GM13977 (cell line): ENCODE data around the gene IL10.

Experiments
- DNase-seq: peaks from one replicate; pipeline ENCODE4 v3.0.0; 2012; ENCODE audit warnings: low spot score
- in situ Hi-C: fragments of 300-500 bp; cut with MboI; formaldehyde crosslinking; loops from one replicate; pipeline ENCODE4 v1.12.0; 2022; ENCODE audit warnings: low sequenced_read_pairs, low pct_unique_long_range_greater_than_20kb, mixed read lengths, inconsistent platforms; ENCODE audit not compliant: unreplicated experiment
- TF ChIP-seq, protein P1 (sequence below): IDR thresholded peaks from 2 replicates; pipeline ENCODE4 v1.5.1; 2012; ENCODE audit warnings: mild to moderate bottlenecking, control low read depth; ENCODE audit not compliant: insufficient read depth; ENCODE audit errors: extremely low read depth, missing control alignments

The IL10 gene

DNA sequence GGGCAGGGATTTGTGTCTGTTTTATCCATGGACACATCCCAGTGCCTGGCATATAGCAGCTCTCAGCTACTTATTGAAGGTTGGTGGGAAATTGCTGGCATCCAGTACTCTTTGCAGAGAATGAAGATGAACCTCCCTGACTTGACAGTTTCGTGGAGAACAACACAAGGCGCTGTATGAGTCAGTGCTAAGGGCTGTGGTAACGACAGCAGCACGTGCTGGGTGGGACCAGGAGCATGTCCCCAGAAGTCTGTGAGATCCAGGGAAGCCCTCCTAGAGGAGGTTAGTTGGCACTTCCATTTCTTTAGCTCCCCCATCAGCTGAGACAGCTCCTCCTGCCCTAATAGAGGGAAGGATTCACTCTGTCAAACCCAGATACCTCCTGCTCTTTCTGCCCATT is 27.6 kb downstream of the IL10 start:
- in situ Hi-C loops, result no loop called here
- no peak for DNase-seq
- TF ChIP-seq, protein P1, sequence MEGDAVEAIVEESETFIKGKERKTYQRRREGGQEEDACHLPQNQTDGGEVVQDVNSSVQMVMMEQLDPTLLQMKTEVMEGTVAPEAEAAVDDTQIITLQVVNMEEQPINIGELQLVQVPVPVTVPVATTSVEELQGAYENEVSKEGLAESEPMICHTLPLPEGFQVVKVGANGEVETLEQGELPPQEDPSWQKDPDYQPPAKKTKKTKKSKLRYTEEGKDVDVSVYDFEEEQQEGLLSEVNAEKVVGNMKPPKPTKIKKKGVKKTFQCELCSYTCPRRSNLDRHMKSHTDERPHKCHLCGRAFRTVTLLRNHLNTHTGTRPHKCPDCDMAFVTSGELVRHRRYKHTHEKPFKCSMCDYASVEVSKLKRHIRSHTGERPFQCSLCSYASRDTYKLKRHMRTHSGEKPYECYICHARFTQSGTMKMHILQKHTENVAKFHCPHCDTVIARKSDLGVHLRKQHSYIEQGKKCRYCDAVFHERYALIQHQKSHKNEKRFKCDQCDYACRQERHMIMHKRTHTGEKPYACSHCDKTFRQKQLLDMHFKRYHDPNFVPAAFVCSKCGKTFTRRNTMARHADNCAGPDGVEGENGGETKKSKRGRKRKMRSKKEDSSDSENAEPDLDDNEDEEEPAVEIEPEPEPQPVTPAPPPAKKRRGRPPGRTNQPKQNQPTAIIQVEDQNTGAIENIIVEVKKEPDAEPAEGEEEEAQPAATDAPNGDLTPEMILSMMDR, result no peak

DNA sequence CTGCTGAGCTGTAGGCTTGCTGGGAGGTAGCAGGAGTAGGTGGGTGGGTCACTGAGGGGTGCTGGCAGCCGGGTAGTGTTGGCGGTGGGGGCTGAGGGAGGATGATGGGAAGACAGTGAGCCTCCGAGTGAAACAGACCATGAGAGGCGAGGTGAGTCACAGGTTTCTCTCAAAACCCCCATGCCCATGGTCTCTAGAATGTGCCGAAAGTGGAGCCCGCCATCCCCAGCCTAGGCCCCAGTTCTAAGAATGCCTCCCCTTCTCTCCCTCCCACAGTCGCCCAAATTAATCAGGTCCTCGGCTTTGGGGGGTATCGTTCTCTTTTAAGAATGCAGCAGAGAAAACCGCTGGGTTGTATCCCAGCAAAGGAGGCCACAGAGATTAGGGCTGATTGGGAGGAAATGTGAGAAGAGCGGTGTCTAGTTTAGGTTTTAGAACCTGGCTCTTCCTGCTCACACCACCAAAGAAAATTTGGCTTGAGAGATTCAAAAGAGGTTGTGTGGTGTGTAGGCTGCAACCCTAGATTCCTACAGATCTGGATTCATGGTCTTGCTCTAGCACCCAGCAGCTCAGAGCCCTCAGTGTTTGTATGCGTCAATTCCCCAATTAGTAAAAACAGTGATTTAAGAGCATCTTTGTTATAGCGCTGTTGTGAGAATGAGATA is 29.4 kb downstream of the IL10 start:
- TF ChIP-seq, protein P1, result no peak
- DNase-seq, result peak; percentile 44
- in situ Hi-C loops, result no loop called here

DNA sequence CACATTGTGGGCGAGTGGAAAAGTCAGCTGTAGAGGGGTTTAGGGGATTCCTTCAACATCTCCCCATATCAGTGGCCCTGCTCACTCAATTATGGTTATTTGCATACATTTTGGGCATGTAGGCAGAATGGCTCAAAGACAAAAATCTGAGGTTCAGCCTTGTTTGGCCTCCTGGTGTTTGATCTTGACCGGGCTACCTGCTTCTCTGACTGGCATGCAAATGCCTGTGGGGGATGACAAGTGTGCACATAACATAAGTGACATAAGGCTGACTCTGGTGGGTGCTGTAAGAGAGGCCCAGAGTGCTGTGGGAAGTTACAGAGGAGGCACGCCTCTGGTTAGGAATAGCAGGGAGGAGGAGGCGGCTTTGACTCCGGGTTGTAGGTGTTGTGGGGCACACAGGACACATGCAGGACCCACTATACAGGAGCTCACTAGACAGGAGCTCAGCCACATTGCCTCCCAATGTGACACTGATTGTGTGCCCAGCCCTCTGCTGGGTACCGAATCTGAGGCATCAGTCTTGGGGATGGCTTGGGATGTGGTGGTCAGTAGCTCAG is 31.1 kb downstream of the IL10 start:
- peak; percentile 17 for DNase-seq
- in situ Hi-C loops, result no loop called here
- TF ChIP-seq, protein P1, result no peak

DNA sequence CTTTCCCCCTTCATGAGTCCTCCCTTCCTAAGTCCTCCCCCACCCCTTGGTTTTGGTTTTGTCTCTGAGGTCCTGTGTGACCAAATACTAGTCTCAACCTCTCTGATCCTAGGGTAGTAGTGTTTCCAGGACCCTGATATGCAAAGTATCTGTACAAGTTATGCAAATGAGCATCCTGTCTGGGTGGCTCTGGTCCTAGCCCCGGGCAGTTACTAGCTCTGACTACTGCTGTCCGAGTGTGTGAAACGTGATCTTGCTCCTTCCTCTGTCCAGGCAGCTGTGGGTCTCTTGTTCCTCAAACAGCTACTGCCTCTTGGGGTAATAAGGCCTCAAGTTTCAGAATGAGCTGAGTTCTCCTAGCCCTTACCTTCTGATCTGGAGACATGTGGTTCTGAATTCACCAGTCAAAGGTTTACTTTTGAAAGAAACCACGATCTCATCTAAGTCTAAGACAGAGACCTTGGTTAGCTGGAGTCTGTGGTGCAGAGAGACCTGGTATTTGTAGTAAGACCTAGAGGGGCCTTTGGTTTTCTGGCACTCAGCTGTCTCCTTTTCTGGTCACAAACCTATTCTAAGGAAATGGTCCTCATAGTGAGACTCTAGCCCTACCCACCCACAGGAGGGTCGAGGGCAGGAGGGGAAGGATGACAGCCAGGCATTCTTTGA is 32.8 kb downstream of the IL10 start:
- DNase-seq, result peak; percentile 84
- TF ChIP-seq, protein P1, result no peak
- in situ Hi-C loops, result loop anchor here (5.0 kb wide), 2 partner anchors 68 to 173 kb away; no protein-coding TSS in a partner anchor

DNA sequence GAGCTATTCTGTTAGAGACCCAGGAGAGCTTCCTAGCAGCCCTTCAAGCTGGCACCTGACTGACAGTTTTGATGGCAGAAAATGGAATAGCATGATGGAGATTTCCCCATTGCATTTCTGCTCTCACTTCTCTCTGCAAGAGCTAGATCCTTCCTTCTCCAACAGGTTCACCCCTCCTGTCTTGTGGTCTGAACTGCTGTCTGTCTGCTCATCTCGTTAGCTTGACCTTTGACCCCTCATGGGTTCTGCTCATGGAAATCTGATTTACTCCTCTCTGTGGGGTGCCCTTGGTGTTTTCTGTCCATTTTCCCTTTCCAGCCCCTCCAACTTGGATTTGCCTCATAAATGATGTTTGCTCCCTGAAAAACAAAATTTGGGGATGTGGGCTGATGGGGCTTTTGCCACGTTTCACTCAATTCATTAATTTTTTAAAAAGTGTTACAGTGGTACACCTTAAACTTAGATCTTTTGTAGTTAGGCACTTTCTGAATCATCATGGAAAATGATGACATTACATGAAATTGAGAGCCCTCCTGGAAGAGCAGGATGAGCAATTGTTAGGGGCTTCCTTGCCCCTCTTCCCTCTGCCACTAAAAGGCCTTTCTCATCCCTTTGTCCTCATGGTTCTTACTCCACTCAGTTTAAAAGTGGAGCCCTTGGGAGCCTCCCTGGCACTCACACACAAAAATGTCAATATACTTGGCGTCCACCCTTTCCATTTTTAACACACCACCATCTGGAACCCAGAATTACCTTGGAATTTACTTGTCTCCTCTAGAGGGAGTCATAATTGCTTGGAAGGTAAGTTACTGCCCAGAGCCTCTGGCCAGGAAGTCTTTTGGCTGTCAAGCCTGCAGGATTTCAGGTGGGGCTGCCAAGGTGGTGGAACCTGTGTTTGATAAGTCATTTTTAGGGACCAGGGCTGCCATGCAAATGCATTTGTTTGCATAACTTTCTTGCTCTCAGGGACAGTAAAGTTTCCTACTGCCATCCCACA is 33.6 kb downstream of the IL10 start:
- in situ Hi-C loops, result loop anchor here (5.0 kb wide), 2 partner anchors 69 to 174 kb away; no protein-coding TSS in a partner anchor
- peak; percentile 31 for DNase-seq

More for the DNA sequence above, 33.6 kb downstream of the IL10 start:
- TF ChIP-seq, protein P1, result peak; percentile 34
